Stomach (tissue), 9 donors: ENCODE results near the gene SYT3. TPM values are rescaled to one million over a fixed set of nuclear protein-coding genes. Genes with fewer than 3 reads are reported as not detected.

Experiments used
- DNase-seq, 2 donors: peaks; one replicate each; pipeline versions ENCODE4 v3.0.0 to v3.0.0-alpha.2; 2013 to 2019
- H3K27ac ChIP-seq, 5 donors: fragments of 200-600 bp in 4 of 5; sonication (generic) in 4 of 5; one replicate each; pipeline ENCODE4 v1.5.1; 2013 to 2019; ENCODE audit warnings: mild to moderate bottlenecking in 1 of 5, moderate library complexity in 1 of 5
- H3K27me3 ChIP-seq, 3 donors: fragments of 200-600 bp; sonication (generic); one replicate each; pipeline ENCODE4 v1.5.1; 2017 to 2019; ENCODE audit warnings: mixed run types in 1 of 3
- H3K36me3 ChIP-seq, 4 donors: fragments of 200-600 bp; sonication (generic); 1 replicate in 3 of 4; 2 replicates in 1 of 4; pipeline ENCODE4 v1.5.1; 2016 to 2019
- H3K4me1 ChIP-seq, 4 donors: fragments of 200-600 bp; sonication (generic); one replicate each; pipeline ENCODE4 v1.5.1; 2016 to 2019
- H3K4me3 ChIP-seq, 4 donors: fragments of 200-600 bp; sonication (generic) in 3 of 4; one replicate each; pipeline ENCODE4 v1.5.1; 2016 to 2019; ENCODE audit warnings: mild to moderate bottlenecking in 1 of 4
- H3K9me3 ChIP-seq, 4 donors: fragments of 200-600 bp; sonication (generic); one replicate each; pipeline ENCODE4 v1.5.1; 2016 to 2019
- CTCF ChIP-seq, 7 experiments: fragments of 450-650 bp in 4 of 7; fragments of 200-600 bp in 3 of 7; sonication (generic) in 3 of 7; IDR thresholded peaks; one replicate each; pipeline ENCODE4 v1.5.1; 2016 to 2019; ENCODE audit warnings: antibody characterized with exemption in 7 of 7, control low read depth in 2 of 7, mild to moderate bottlenecking in 1 of 7
- EP300 ChIP-seq: sonication (generic); formaldehyde crosslinking; IDR thresholded peaks from one replicate; pipeline ENCODE4 v1.6.1; 2017; ENCODE audit warnings: antibody characterized with exemption
- POLR2A ChIP-seq, 4 donors: fragments of 450-650 bp; IDR thresholded peaks; one replicate each; pipeline ENCODE4 v1.6.1; 2016; ENCODE audit warnings: antibody characterized with exemption in 4 of 4, control low read depth in 2 of 4, mild to moderate bottlenecking in 1 of 4, moderate library complexity in 1 of 4
- POLR2AphosphoS5 ChIP-seq, 3 donors: sonication (generic); formaldehyde crosslinking; IDR thresholded peaks; one replicate each; pipeline ENCODE4 v1.6.1; 2016; ENCODE audit warnings: antibody characterized with exemption in 3 of 3
- WGBS, 5 donors: extraction: QIAGEN DNeasy Blood & Tissue Kit in 3 of 5; methylation state at CpG; one replicate each; pipeline versions ENCODE4 v1.1.5 to v1.1.7; 2013 to 2018; 5-methylcytosine and 5-hydroxymethylcytosine counted together
- intact Hi-C: fragments of 100-400 bp; cut with DNase I; formaldehyde crosslinking; loops from one replicate; pipeline ENCODE4 v1.15.1; 2023; ENCODE audit warnings: low total_unique reads
- polyA plus RNA-seq, 3 donors: library from polyadenylated mRNA; stranded (reverse); fragments of 200-250 nt; gene quantifications; one replicate each; pipeline ENCODE4 v1.2.3, GENCODE V29; 2013
- total RNA-seq, 5 donors: library from RNA; depleted of rRNA; stranded (reverse); fragments of >200 nt; gene quantifications; one replicate each; pipeline versions ENCODE4 v1.1.0 to v1.2.3, GENCODE V29; 2014 to 2016
- donor health status: healthy with polysubstance abuse.
- donor health status: Bipolar disorder and iron deficiency.
- donor health status: healthy.

The SYT3 gene
- total and polyA plus RNA-seq, 8 donors = 0.13 to 1.3 (median 0.14) TPM; not detected in 5

DNA sequence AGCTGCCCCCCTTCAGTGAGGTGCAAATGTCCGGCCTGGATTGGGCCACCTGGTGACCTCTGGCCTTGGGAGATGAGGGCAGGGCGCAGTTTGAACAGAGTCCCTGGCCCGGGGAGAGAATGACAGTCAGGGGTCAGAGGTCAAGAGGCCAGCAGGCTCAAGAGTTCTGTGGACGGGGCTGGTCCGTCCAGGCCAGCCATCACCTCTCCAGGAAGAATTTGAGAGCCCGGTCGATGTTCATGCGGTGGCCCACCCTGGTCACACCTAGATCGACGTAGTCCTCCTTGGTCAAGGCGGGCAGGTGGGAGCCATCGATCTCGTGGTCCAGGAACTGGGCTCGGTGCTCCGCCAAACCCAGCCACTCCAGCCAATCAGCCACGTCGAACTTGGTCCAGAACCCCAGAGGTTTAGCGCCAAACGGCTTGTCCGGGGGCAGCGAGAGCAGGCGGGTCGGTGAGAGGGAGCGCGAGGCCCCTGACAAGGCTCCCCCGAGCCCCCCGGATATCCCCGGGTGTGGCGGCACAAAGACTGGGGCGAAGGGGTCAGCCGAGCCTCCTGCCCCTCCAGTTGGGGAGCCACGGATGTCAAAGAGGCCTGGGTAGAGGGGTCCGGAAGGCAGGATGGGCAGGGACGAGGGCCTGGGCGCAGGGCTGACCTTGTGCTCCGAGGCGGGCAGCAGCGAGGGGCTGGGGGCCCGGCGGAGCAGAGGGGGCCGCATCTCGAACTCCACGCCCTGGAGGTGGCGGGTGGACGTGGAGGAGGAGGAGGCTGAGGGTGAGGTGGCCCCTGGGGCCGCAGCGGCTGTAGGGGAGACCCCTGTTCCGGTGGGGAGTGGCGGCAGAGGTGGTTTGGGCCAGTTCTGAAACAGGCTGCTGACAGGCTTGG, 22.3 kb upstream of the SYT3 start:
- Histone ChIP-seq H3K27me3 (peaks cover 16 to 94% (median 62%) of the 10 kb centered on the region in 3 donors), H3K9me3 (peaks cover 0 to 18% (median 12%) of the 10 kb centered on the region in 4 donors)
- intact Hi-C loops = no loop called here

GRCh38 chr19:50661023-50661422, 21.3 kb upstream of the SYT3 start:
- peaks cover 7 to 94% (median 58%) of the 10 kb centered on the region in 3 donors for H3K27me3 ChIP-seq
- 74 to 86% (median 83%) methylated on average over 10 of the region's 10 CpGs for WGBS, 5 donors
- intact Hi-C loops = no loop called here
- TF ChIP-seq POLR2A (IDR thresholded peaks at IDR 0.05) = no peak
- TF ChIP-seq POLR2AphosphoS5 (IDR thresholded peaks at IDR 0.05) = no peak
- no peak for TF ChIP-seq EP300
- no peak for TF ChIP-seq CTCF (IDR thresholded peaks at IDR 0.05)
- H3K27ac ChIP-seq = no peak overlapping the region
- no peak overlapping the region for H3K4me3 ChIP-seq
- peaks cover 0 to 20% (median 15%) of the 10 kb centered on the region in 4 donors for H3K9me3 ChIP-seq
- no peaks in the 10 kb centered on the region for H3K36me3 ChIP-seq
- no peak for DNase-seq
- peaks cover 12 to 20% (median 17%) of the 10 kb centered on the region in 4 donors for H3K4me1 ChIP-seq

More for the DNA sequence above, 22.3 kb upstream of the SYT3 start:
- Histone ChIP-seq H3K36me3 (no peaks in the 10 kb centered on the region), H3K27ac (no peak overlapping the region), H3K4me1 (peaks cover 12 to 30% (median 19%) of the 10 kb centered on the region in 4 donors), H3K4me3 (no peak overlapping the region)
- 61 to 67% (median 64%) methylated on average over 38 to 49 of the region's 49 CpGs for WGBS, 5 donors
- DNase-seq = no peak
- TF ChIP-seq POLR2A (IDR thresholded peaks at IDR 0.05) = no peak
- TF ChIP-seq CTCF (IDR thresholded peaks at IDR 0.05) = no peak
- TF ChIP-seq POLR2AphosphoS5 (IDR thresholded peaks at IDR 0.05) = no peak
- no peak for TF ChIP-seq EP300

- intact Hi-C loops = no loop called here
- WGBS, 5 donors = 18 to 36% (median 27%) methylated on average over 6 of the region's 6 CpGs
- no peaks in the 10 kb centered on the region for H3K36me3 ChIP-seq
- H3K27me3 ChIP-seq = peaks cover 6 to 94% (median 57%) of the 10 kb centered on the region in 3 donors
- no peak overlapping the region for H3K4me3 ChIP-seq
- no peak for DNase-seq
- peaks cover 12 to 19% (median 17%) of the 10 kb centered on the region in 4 donors for H3K4me1 ChIP-seq
- no peak overlapping the region for H3K27ac ChIP-seq
- H3K9me3 ChIP-seq = peaks cover 7 to 30% (median 24%) of the 10 kb centered on the region in 4 donors
- TF ChIP-seq POLR2A (IDR thresholded peaks at IDR 0.05) (no peak), CTCF (IDR thresholded peaks at IDR 0.05) (no peak), EP300 (no peak), POLR2AphosphoS5 (IDR thresholded peaks at IDR 0.05) (no peak)
Measured at GRCh38 chr19:50660088-50660366, 20.3 kb upstream of the SYT3 start.

- Histone ChIP-seq H3K4me3 (peak overlapping the region in 3 of 4 donors; percentile 26 to 35 (median 29)), H3K9me3 (peaks cover 10 to 34% (median 29%) of the 10 kb centered on the region in 4 donors), H3K36me3 (no peaks in the 10 kb centered on the region), H3K27ac (no peak overlapping the region), H3K27me3 (peaks cover 6 to 94% (median 54%) of the 10 kb centered on the region in 3 donors), H3K4me1 (peaks cover 12 to 19% (median 17%) of the 10 kb centered on the region in 4 donors)
- TF ChIP-seq CTCF (IDR thresholded peaks at IDR 0.05) = no peak
- TF ChIP-seq POLR2A (IDR thresholded peaks at IDR 0.05) = no peak
- TF ChIP-seq EP300 = no peak
- no peak for TF ChIP-seq POLR2AphosphoS5 (IDR thresholded peaks at IDR 0.05)
- DNase-seq = no peak
- intact Hi-C loops = no loop called here
- whole genome bisulfite sequencing, 5 donors = 3 to 6% (median 4%) methylated on average over 25 to 36 of the region's 37 CpGs
Measured at GRCh38 chr19:50659318-50660087, 19.8 kb upstream of the SYT3 start.
